ENCODE results near the gene CFAP92. TPM values are rescaled to one million over a fixed set of nuclear protein-coding genes. Genes with fewer than 3 reads are reported as not detected.
A peak's percentile ranks its signal among the peaks of the same experiment; 100 is the strongest.

The CFAP92 gene
- total RNA-seq, 1 experiment from 2014 or later, result 0.92 TPM

DNA sequence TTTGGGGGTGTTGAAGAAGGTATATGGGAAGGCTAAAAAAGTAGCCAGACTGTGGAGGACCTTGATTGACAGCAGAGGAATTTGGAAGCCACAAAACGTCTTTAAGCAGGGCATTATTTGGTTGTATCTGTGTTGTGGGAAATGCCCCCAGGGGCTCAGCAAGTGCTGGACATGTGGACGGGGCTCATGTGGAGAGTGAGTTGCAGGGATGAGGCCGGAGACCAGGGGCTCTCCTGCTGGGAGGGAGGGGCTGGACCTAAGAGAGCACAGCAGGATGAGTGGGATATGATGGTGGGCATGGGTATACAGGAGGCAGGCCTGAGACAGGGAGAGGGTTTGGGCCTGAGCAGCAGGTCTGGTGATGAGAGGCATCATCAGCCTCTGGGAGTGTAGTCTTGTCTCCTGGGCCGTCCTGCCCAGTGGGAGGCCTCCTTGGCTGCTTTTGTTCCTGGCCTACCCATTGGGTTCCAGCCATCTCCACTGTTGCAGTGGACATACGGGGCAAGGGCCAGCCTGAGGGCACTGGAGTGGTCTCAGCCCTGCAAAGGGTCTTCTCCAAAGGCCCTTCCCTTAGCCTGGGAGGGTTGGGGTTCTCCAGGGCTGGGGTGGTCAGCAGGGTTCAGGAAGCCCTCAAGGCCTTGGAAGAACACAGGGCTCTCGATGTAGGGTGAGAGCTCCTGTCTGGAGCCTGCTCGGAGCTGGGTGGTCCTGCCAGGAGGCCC is 86.9 kb downstream of the CFAP92 start:
- Mint-ChIP-seq H3K4me1 (no peaks in the 10 kb centered on the region), H3K27ac (peak overlapping the region in 2 of 3 experiments; percentile 16 to 21; a peak in 2 of 7 replicates), H3K36me3 (ENCODE audit: insufficient read depth in 1 of 3, low read depth in 3 of 3) (peaks cover 28 to 72% (median 54%) of the 10 kb centered on the region in 3 experiments), H3K27me3 (ENCODE audit: low read depth) (no peaks in the 10 kb centered on the region), H3K9me3 (no peaks in the 10 kb centered on the region; a peak in 1 of 5 replicates), H3K4me3 (no peak overlapping the region; a peak in 1 of 5 replicates)
- no peak for DNase-seq
- H4K91ac ChIP-seq (ENCODE audit: insufficient read length, low read depth, low read length), result no peak overlapping the region
- H2AFZ ChIP-seq (ENCODE audit: low read length), result no peak overlapping the region
- no peak overlapping the region for H2BK5ac ChIP-seq (ENCODE audit: insufficient read length, low read length)
- H2BK15ac ChIP-seq (ENCODE audit: low read depth, low read length), result no peak overlapping the region
- H3K9ac ChIP-seq (ENCODE audit: extremely low read depth, insufficient read length, low read length), result no peak overlapping the region
- H3K79me2 ChIP-seq (ENCODE audit: insufficient read depth, low read length), result no peaks in the 10 kb centered on the region
- no peak overlapping the region for H3K56ac ChIP-seq (ENCODE audit: insufficient read length, low read depth, low read length)
- no peaks in the 10 kb centered on the region for H3K4me1 ChIP-seq (ENCODE audit: insufficient read depth, low read length)
- no peaks in the 10 kb centered on the region for H3K79me1 ChIP-seq (ENCODE audit: insufficient read depth, low read depth, low read length, poor library complexity, severe bottlenecking)
- H2AK5ac ChIP-seq (ENCODE audit: insufficient read length, low read length), result no peak overlapping the region
- TF ChIP-seq, protein P1, sequence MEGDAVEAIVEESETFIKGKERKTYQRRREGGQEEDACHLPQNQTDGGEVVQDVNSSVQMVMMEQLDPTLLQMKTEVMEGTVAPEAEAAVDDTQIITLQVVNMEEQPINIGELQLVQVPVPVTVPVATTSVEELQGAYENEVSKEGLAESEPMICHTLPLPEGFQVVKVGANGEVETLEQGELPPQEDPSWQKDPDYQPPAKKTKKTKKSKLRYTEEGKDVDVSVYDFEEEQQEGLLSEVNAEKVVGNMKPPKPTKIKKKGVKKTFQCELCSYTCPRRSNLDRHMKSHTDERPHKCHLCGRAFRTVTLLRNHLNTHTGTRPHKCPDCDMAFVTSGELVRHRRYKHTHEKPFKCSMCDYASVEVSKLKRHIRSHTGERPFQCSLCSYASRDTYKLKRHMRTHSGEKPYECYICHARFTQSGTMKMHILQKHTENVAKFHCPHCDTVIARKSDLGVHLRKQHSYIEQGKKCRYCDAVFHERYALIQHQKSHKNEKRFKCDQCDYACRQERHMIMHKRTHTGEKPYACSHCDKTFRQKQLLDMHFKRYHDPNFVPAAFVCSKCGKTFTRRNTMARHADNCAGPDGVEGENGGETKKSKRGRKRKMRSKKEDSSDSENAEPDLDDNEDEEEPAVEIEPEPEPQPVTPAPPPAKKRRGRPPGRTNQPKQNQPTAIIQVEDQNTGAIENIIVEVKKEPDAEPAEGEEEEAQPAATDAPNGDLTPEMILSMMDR (conservative IDR thresholded peaks at IDR 0.05), result no peak
- H3K23ac ChIP-seq (ENCODE audit: insufficient read length, low read depth, low read length), result no peak overlapping the region
- no peaks in the 10 kb centered on the region for H4K20me1 ChIP-seq (ENCODE audit: control insufficient read depth, insufficient read depth, insufficient read length)
- H3K27me3 ChIP-seq (ENCODE audit: insufficient read depth, low read length), result no peaks in the 10 kb centered on the region
- no peak overlapping the region for H3T11ph ChIP-seq (ENCODE audit: low read length)
- WGBS (ENCODE audit: extremely low coverage, insufficient read length, low lambda C conversion rate), result no CpG with 5 or more reads among the region's 7 CpGs
- no peak overlapping the region for H3K18ac ChIP-seq (ENCODE audit: insufficient read length, low read depth, low read length)
- H3K9me3 ChIP-seq (ENCODE audit: control insufficient read depth, low read depth, low read length), result no peaks in the 10 kb centered on the region
- no peak overlapping the region for H3K14ac ChIP-seq (ENCODE audit: insufficient read depth, low read length)
- no peak overlapping the region for H2BK120ac ChIP-seq (ENCODE audit: low read depth, low read length, poor library complexity, severe bottlenecking)
- H3K23me2 ChIP-seq (ENCODE audit: insufficient read length, low read depth, low read length, poor library complexity, severe bottlenecking), result no peaks in the 10 kb centered on the region
- no peak overlapping the region for H2BK12ac ChIP-seq (ENCODE audit: insufficient read length, low read depth, low read length)
- H4K5ac ChIP-seq (ENCODE audit: insufficient read length, low read depth, low read length), result no peak overlapping the region
- no peak overlapping the region for H3K4me2 ChIP-seq (ENCODE audit: insufficient read depth, insufficient read length, low read length)
- no peak overlapping the region for H2BK20ac ChIP-seq (ENCODE audit: low read depth, low read length, poor library complexity, severe bottlenecking)
- no peak overlapping the region for H3K27ac ChIP-seq (ENCODE audit: insufficient read length, low read depth, low read length)
- H3K4ac ChIP-seq (ENCODE audit: low read depth, low read length), result no peak overlapping the region
- no peak overlapping the region for H4K8ac ChIP-seq (replicated peaks; ENCODE audit: insufficient read length, low read depth, low read length)
